ENCODE measurements around the gene LMNTD1.
"Not testable (repeated sequence)": the region's sequence is repeated elsewhere in the genome, so short reads cannot be mapped to it uniquely, and the experiment has no call there.

The LMNTD1 gene

GRCh38 chr12:25433024-25433423, 120.1 kb downstream of the LMNTD1 start:
- no peak for DNase-seq (ENCODE audit: low read depth in 2 of 2)

- DNase-seq (ENCODE audit: low read depth in 2 of 2), result no peak
Measured at GRCh38 chr12:25427337-25428249, 125.5 kb downstream of the LMNTD1 start.

GRCh38 chr12:25426821-25427220, 126.3 kb downstream of the LMNTD1 start:
- DNase-seq (ENCODE audit: low read depth in 2 of 2), result not testable (repeated sequence)
